ENCODE results near the gene CIB4.

CIB4 gene

DNA sequence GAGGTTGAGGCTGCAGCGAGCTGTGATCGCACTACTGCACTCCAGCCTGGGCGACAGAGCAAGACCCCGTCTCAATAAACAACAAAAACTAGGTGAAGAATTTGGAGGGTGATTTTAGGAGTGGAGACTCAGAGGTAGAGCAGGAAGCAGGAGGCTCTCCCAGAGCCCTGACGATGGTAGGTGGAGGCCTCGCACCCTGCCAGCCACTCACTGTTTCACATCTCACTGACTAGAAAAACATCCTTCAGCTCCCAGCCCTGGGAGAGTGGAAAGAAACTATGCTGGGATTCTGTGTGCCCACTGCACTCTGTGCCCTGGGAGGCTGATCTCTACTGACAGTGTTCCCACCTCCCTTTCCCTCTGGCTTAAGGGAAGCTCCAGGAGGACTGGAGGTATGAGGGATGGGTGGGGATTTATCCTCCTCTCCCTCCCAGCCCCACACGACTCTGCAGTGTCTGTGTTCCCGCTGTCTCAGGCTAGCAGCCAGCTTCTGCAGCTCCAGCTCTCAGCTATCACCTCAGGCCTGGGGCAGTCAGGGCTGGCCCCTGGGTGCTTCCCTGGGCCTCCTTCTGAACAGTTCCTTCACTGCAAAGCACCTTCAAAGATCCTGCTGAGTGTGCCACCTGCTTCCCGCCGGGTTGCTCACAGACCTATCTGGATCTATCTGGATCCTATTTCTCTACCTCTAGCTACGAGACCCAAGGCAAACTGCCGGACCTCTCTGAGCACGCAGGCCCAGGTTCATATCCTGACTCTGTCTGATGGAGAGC lies 9.6 kb downstream of the CIB4 start:
- TF ChIP-seq NFIC (IDR thresholded peaks at IDR 0.05): no peak
- TF ChIP-seq, protein P1, sequence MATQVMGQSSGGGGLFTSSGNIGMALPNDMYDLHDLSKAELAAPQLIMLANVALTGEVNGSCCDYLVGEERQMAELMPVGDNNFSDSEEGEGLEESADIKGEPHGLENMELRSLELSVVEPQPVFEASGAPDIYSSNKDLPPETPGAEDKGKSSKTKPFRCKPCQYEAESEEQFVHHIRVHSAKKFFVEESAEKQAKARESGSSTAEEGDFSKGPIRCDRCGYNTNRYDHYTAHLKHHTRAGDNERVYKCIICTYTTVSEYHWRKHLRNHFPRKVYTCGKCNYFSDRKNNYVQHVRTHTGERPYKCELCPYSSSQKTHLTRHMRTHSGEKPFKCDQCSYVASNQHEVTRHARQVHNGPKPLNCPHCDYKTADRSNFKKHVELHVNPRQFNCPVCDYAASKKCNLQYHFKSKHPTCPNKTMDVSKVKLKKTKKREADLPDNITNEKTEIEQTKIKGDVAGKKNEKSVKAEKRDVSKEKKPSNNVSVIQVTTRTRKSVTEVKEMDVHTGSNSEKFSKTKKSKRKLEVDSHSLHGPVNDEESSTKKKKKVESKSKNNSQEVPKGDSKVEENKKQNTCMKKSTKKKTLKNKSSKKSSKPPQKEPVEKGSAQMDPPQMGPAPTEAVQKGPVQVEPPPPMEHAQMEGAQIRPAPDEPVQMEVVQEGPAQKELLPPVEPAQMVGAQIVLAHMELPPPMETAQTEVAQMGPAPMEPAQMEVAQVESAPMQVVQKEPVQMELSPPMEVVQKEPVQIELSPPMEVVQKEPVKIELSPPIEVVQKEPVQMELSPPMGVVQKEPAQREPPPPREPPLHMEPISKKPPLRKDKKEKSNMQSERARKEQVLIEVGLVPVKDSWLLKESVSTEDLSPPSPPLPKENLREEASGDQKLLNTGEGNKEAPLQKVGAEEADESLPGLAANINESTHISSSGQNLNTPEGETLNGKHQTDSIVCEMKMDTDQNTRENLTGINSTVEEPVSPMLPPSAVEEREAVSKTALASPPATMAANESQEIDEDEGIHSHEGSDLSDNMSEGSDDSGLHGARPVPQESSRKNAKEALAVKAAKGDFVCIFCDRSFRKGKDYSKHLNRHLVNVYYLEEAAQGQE (IDR thresholded peaks at IDR 0.05; ENCODE audit: low read depth): no peak
- no peak for TF ChIP-seq TEAD4 (IDR thresholded peaks at IDR 0.05)
- TF ChIP-seq YY1 (IDR thresholded peaks at IDR 0.05; ENCODE audit: low read depth): no peak
- no peak for TF ChIP-seq TCF12 (IDR thresholded peaks at IDR 0.05; ENCODE audit: low read depth)

DNA sequence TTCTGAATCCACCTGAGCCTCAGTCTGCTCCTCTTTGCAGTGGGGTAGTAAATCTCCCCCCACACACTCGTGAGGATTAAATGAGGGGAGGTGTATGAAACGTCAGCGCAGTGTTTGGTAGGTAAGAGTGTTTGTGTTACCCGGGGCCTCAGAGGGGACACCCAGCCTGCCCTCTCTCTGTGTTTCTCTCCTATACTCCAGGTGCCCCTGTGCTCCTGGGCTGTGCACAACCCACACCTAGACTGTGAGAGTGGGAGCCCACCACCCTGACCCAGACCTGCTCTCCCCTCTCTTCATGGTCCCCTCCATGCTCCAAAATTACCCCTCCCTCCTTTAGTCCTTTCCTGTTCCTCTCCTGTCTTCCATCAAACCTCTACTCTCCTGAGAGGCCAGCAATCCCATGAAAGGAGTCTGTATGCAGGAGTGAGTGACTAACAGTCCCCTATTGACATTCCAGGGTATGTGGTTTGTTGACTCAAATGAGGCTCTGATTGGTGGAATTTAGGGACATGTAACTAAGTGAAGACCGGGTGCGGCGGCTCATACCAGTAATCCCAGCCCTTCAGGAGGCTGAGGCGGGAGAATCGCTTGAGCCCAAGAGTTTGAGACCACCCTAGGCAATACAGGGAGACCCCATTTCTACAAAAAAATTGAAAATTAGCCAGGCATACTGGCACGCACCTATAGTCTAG lies 10.4 kb downstream of the CIB4 start:
- TF ChIP-seq EP300 (IDR thresholded peaks at IDR 0.05; ENCODE audit: borderline replicate concordance) (no peak), TEAD4 (IDR thresholded peaks at IDR 0.05) (0 out of 2 replicates have a peak, but pooled peaks have one; percentile 22)

DNA sequence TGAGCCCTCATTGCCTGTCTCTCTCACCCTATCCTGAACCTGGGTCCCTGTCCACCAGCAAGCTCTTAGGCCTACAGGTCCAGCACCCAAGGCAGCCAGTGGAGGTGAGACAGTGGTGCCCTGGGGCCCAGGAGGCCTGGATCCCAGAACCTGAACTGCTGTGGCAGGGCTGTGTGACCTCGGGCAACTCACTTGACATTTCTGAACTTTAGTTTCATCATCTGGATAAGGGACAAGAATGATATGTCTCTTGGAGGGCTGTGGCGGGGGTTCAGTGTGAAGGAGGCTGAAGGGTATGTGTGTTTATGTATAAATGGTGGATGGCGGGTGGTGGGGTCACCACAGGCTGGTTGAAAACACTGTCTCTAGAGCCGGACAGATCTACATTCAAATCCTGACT lies 10.9 kb downstream of the CIB4 start:
- TF ChIP-seq ZBTB7A (IDR thresholded peaks at IDR 0.05; ENCODE audit: low read depth) (no peak), EP300 (IDR thresholded peaks at IDR 0.05; ENCODE audit: borderline replicate concordance) (no peak), TAF1 (IDR thresholded peaks at IDR 0.05; ENCODE audit: low read depth) (no peak), CREB1 (IDR thresholded peaks at IDR 0.05; ENCODE audit: low read depth) (no peak), NFIC (IDR thresholded peaks at IDR 0.05) (no peak), RAD21 (IDR thresholded peaks at IDR 0.05; ENCODE audit: low read depth) (no peak)
- TF ChIP-seq, protein P2, sequence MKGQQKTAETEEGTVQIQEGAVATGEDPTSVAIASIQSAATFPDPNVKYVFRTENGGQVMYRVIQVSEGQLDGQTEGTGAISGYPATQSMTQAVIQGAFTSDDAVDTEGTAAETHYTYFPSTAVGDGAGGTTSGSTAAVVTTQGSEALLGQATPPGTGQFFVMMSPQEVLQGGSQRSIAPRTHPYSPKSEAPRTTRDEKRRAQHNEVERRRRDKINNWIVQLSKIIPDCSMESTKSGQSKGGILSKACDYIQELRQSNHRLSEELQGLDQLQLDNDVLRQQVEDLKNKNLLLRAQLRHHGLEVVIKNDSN (IDR thresholded peaks at IDR 0.05): no peak
- TF ChIP-seq, protein P1 (IDR thresholded peaks at IDR 0.05; ENCODE audit: low read depth): no peak

DNA sequence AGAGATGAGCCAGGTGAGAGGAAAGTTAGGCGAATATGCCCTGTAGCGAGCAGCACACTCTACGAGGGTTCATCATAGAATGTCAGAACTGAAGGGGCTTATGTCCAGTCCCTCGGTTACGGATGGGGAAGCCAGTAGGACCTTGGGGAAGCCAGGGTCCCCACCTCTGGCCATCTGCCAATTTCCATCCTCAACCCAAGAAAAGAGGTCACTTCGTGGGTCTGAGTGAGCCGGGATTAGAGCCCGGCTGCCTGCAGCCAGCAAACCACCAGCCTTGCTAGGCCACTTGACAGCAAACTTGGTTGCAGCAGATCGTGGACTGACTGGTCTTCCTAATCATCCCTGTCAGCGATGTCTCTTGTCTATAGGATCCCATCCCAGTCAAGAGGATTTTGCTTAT lies 11.4 kb downstream of the CIB4 start:
- TF ChIP-seq TCF12 (IDR thresholded peaks at IDR 0.05; ENCODE audit: low read depth) (no peak), ZBTB7A (IDR thresholded peaks at IDR 0.05; ENCODE audit: low read depth) (no peak), CREB1 (IDR thresholded peaks at IDR 0.05; ENCODE audit: low read depth) (no peak), FOXM1 (IDR thresholded peaks at IDR 0.05; ENCODE audit: borderline replicate concordance, low read depth) (no peak), TEAD4 (IDR thresholded peaks at IDR 0.05) (no peak), TAF1 (IDR thresholded peaks at IDR 0.05; ENCODE audit: low read depth) (no peak), EP300 (IDR thresholded peaks at IDR 0.05; ENCODE audit: borderline replicate concordance) (no peak), RAD21 (IDR thresholded peaks at IDR 0.05; ENCODE audit: low read depth) (no peak), EGR1 (IDR thresholded peaks at IDR 0.05) (no peak), YY1 (IDR thresholded peaks at IDR 0.05; ENCODE audit: low read depth) (no peak), CEBPB (IDR thresholded peaks at IDR 0.05) (no peak), NFIC (IDR thresholded peaks at IDR 0.05) (no peak)
- TF ChIP-seq, protein P2 (IDR thresholded peaks at IDR 0.05): no peak
- TF ChIP-seq, protein P3, sequence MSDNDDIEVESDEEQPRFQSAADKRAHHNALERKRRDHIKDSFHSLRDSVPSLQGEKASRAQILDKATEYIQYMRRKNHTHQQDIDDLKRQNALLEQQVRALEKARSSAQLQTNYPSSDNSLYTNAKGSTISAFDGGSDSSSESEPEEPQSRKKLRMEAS (IDR thresholded peaks at IDR 0.05): no peak
- TF ChIP-seq, protein P1 (IDR thresholded peaks at IDR 0.05; ENCODE audit: low read depth): no peak

DNA sequence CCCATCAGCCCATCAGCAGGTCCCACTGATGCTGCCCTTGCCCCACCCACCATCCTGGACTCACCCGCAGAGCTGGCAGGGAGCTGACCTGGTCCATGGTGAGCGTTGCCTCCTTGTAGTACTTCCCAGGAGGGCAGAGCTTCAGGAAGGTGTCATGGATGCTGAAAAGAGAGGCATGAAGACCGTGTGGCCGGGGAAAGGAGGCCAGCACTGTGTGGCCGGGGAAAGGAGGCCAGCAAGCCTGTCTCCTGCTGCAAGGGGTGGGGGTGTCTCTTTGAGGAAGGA lies 11.9 kb downstream of the CIB4 start:
- TF ChIP-seq, protein P2 (IDR thresholded peaks at IDR 0.05): no peak
- TF ChIP-seq TCF12 (IDR thresholded peaks at IDR 0.05; ENCODE audit: low read depth): no peak
- TF ChIP-seq EP300 (IDR thresholded peaks at IDR 0.05; ENCODE audit: borderline replicate concordance): no peak
- no peak for TF ChIP-seq NFIC (IDR thresholded peaks at IDR 0.05)
- TF ChIP-seq, protein P3 (IDR thresholded peaks at IDR 0.05): no peak
- TF ChIP-seq FOXM1 (IDR thresholded peaks at IDR 0.05; ENCODE audit: borderline replicate concordance, low read depth): no peak
- no peak for TF ChIP-seq ZBTB7A (IDR thresholded peaks at IDR 0.05; ENCODE audit: low read depth)
- TF ChIP-seq CREB1 (IDR thresholded peaks at IDR 0.05; ENCODE audit: low read depth): no peak
- TF ChIP-seq, protein P1 (IDR thresholded peaks at IDR 0.05; ENCODE audit: low read depth): no peak
